Hepatocyte (in vitro differentiated cells): ENCODE data around the gene NCOA4. TPM values are rescaled to one million over a fixed set of nuclear protein-coding genes. Genes with fewer than 3 reads are reported as not detected.

ENCODE experiments used
- DNase-seq: peaks from one replicate; pipeline ENCODE4 v3.0.0-alpha.2; 2016; ENCODE audit warnings: low spot score
- H2AFZ ChIP-seq: fragments of 200-600 bp; sonication (generic); 2 replicates; pipeline ENCODE4 v1.6.0; 2016; ENCODE audit warnings: antibody characterized with exemption, mild to moderate bottlenecking
- H3K27ac ChIP-seq: fragments of 200-600 bp; sonication (generic); 2 replicates; pipeline ENCODE4 v1.5.1; 2016; ENCODE audit warnings: mild to moderate bottlenecking
- H3K27me3 ChIP-seq: fragments of 200-600 bp; sonication (generic); 2 replicates; pipeline ENCODE4 v1.6.1; 2016
- H3K36me3 ChIP-seq: fragments of 200-600 bp; sonication (generic); replicated peaks from 2 replicates; pipeline ENCODE4 v1.5.1; 2016; ENCODE audit warnings: low read depth; ENCODE audit not compliant: insufficient read depth
- H3K4me1 ChIP-seq: fragments of 200-600 bp; sonication (generic); 2 replicates; pipeline ENCODE4 v1.5.1; 2016; ENCODE audit warnings: mild to moderate bottlenecking, moderate library complexity; ENCODE audit not compliant: insufficient read depth
- H3K4me2 ChIP-seq: fragments of 200-600 bp; sonication (generic); 2 replicates; pipeline ENCODE4 v1.6.0; 2016
- H3K4me3 ChIP-seq: fragments of 200-600 bp; sonication (generic); 2 replicates; pipeline ENCODE4 v1.5.1; 2016; ENCODE audit warnings: mild to moderate bottlenecking
- H3K79me2 ChIP-seq: fragments of 200-600 bp; sonication (generic); 2 replicates; pipeline ENCODE4 v1.6.0; 2017; ENCODE audit warnings: mild to moderate bottlenecking
- H3K9me2 ChIP-seq: fragments of 200-600 bp; sonication (generic); replicated peaks from 2 replicates; pipeline ENCODE4 v1.6.0; 2017; ENCODE audit warnings: mild to moderate bottlenecking; ENCODE audit not compliant: insufficient read depth
- H3K9me3 ChIP-seq: fragments of 200-600 bp; sonication (generic); 2 replicates; pipeline ENCODE4 v1.5.1; 2016; ENCODE audit warnings: low read depth, mild to moderate bottlenecking
- H4K20me1 ChIP-seq: fragments of 200-600 bp; sonication (generic); 2 replicates; pipeline ENCODE4 v1.6.0; 2016; ENCODE audit warnings: mild to moderate bottlenecking; ENCODE audit not compliant: insufficient read depth, poor library complexity, severe bottlenecking
- CTCF ChIP-seq: fragments of 200-600 bp; sonication (generic); IDR thresholded peaks from 2 replicates; pipeline ENCODE4 v1.5.1; 2016; ENCODE audit warnings: antibody characterized with exemption, mild to moderate bottlenecking; ENCODE audit not compliant: poor library complexity
- EZH2 ChIP-seq: fragments of 200-600 bp; sonication (generic); IDR thresholded peaks from 2 replicates; pipeline ENCODE4 v1.6.1; 2016; ENCODE audit warnings: antibody characterized with exemption, mild to moderate bottlenecking, borderline replicate concordance
- EZH2phosphoT487 ChIP-seq: fragments of 200-600 bp; sonication (generic); IDR thresholded peaks from one replicate; pipeline ENCODE4 v1.6.1; 2018; ENCODE audit warnings: antibody characterized with exemption, mild to moderate bottlenecking, low read depth, moderate library complexity; ENCODE audit not compliant: unreplicated experiment, severe bottlenecking
- WGBS: methylation state at CpG from one replicate; pipeline ENCODE4 v1.1.6; 2016; ENCODE audit warnings: low lambda C conversion rate; ENCODE audit errors: missing lambda C conversion rate; 5-methylcytosine and 5-hydroxymethylcytosine counted together
- polyA plus RNA-seq: library from polyadenylated mRNA; unstranded; fragments of >200 nt; fragmentation: Nextera tagmentation; extraction: Ambion mirVana; gene quantifications from 2 replicates; pipeline ENCODE4 v1.2.1, GENCODE V29; 2016
- total RNA-seq: library from RNA; depleted of rRNA; stranded (reverse); fragments of >200 nt; gene quantifications from 2 replicates; pipeline ENCODE4 v1.2.3, GENCODE V29; 2014

Gene NCOA4
- total and polyA plus RNA-seq, 2 experiments from 2014 or later, result 81.8 to 171 TPM

- Histone ChIP-seq H3K9me3 (no peaks in the 10 kb centered on the region), H3K79me2 (peaks cover 85% of the 10 kb centered on the region), H3K36me3 (no peaks in the 10 kb centered on the region), H2AFZ (no peak overlapping the region), H3K4me2 (no peak overlapping the region), H3K4me1 (peaks cover 22% of the 10 kb centered on the region), H4K20me1 (peaks cover 66% of the 10 kb centered on the region), H3K4me3 (no peak overlapping the region), H3K9me2 (no peaks in the 10 kb centered on the region), H3K27ac (no peak overlapping the region), H3K27me3 (no peaks in the 10 kb centered on the region)
- no peak for DNase-seq
- 100% methylated on average over 5 of the region's 5 CpGs for WGBS
- TF ChIP-seq EZH2phosphoT487 (no peak), EZH2 (no peak), CTCF (no peak)
These were observed 14.2 kb downstream of the NCOA4 start for GRCh38 chr10:46016190-46016589.

- Histone ChIP-seq H3K36me3 (no peaks in the 10 kb centered on the region), H3K9me3 (no peaks in the 10 kb centered on the region), H3K4me3 (no peak overlapping the region), H3K79me2 (peaks cover 72% of the 10 kb centered on the region), H3K27me3 (no peaks in the 10 kb centered on the region), H3K27ac (no peak overlapping the region), H3K9me2 (no peaks in the 10 kb centered on the region), H3K4me1 (peaks cover 17% of the 10 kb centered on the region), H3K4me2 (no peak overlapping the region), H2AFZ (no peak overlapping the region), H4K20me1 (peaks cover 53% of the 10 kb centered on the region)
- DNase-seq, result no peak
- no peak for TF ChIP-seq EZH2
- WGBS, result 91% methylated on average over 5 of the region's 5 CpGs
These were observed 15.6 kb downstream of the NCOA4 start for GRCh38 chr10:46014683-46015405.

GRCh38 chr10:46014206-46014605, 16.2 kb downstream of the NCOA4 start:
- no peaks in the 10 kb centered on the region for H3K27me3 ChIP-seq
- H3K4me1 ChIP-seq, result peaks cover 11% of the 10 kb centered on the region
- H3K27ac ChIP-seq, result no peak overlapping the region
- TF ChIP-seq EZH2 (no peak), EZH2phosphoT487 (no peak), CTCF (no peak)
- H3K36me3 ChIP-seq, result no peaks in the 10 kb centered on the region
- H2AFZ ChIP-seq, result no peak overlapping the region
- no peak for DNase-seq
- peaks cover 46% of the 10 kb centered on the region for H4K20me1 ChIP-seq
- WGBS, result 99% methylated on average over 5 of the region's 5 CpGs
- H3K9me3 ChIP-seq, result no peaks in the 10 kb centered on the region
- H3K4me2 ChIP-seq, result no peak overlapping the region
- H3K4me3 ChIP-seq, result no peak overlapping the region
- H3K9me2 ChIP-seq, result no peaks in the 10 kb centered on the region
- peaks cover 66% of the 10 kb centered on the region for H3K79me2 ChIP-seq

- 97% methylated on average over 3 of the region's 3 CpGs for WGBS
- Histone ChIP-seq H3K4me2 (no peak overlapping the region), H3K4me3 (no peak overlapping the region), H3K4me1 (no peaks in the 10 kb centered on the region), H4K20me1 (peaks cover 32% of the 10 kb centered on the region), H3K27ac (no peak overlapping the region), H3K27me3 (no peaks in the 10 kb centered on the region), H2AFZ (no peak overlapping the region), H3K9me3 (no peaks in the 10 kb centered on the region), H3K9me2 (no peaks in the 10 kb centered on the region), H3K79me2 (peaks cover 51% of the 10 kb centered on the region), H3K36me3 (no peaks in the 10 kb centered on the region)
- TF ChIP-seq EZH2phosphoT487, result no peak
- DNase-seq, result no peak
These were observed 17.7 kb downstream of the NCOA4 start for GRCh38 chr10:46012746-46013145.
